Adipocyte (in vitro differentiated cells): ENCODE data around the gene SPTAN1.
A peak's percentile ranks its signal among the peaks of the same experiment; 100 is the strongest.

Source experiments
- DNase-seq: peaks from one replicate; pipeline ENCODE4 v3.0.0-alpha.2; 2015; ENCODE audit warnings: low read depth
- H3K27me3 ChIP-seq: replicated peaks from 2 replicates; pipeline ENCODE4 v1.7.0; 2013; ENCODE audit warnings: mild to moderate bottlenecking, low read length, moderate library complexity; ENCODE audit not compliant: control insufficient read depth, insufficient read depth
- H3K36me3 ChIP-seq: 2 replicates; pipeline ENCODE4 v1.7.0; 2013; ENCODE audit warnings: low read length, mild to moderate bottlenecking, moderate library complexity; ENCODE audit not compliant: control insufficient read depth, insufficient read depth, severe bottlenecking
- H3K4me1 ChIP-seq: 2 replicates; pipeline ENCODE4 v1.7.0; 2013; ENCODE audit warnings: mild to moderate bottlenecking, low read length, moderate library complexity; ENCODE audit not compliant: control insufficient read depth, insufficient read depth
- H3K4me3 ChIP-seq: 2 replicates; pipeline ENCODE4 v1.7.0; 2013; ENCODE audit warnings: mild to moderate bottlenecking, low read length, moderate library complexity
- H3K9ac ChIP-seq: 2 replicates; pipeline ENCODE4 v1.7.0; 2013; ENCODE audit warnings: mild to moderate bottlenecking, low read length, moderate library complexity
- H3K9me3 ChIP-seq: 2 replicates; pipeline ENCODE4 v1.7.0; 2013; ENCODE audit warnings: mild to moderate bottlenecking, low read length, moderate library complexity; ENCODE audit not compliant: control insufficient read depth

The SPTAN1 gene

DNA sequence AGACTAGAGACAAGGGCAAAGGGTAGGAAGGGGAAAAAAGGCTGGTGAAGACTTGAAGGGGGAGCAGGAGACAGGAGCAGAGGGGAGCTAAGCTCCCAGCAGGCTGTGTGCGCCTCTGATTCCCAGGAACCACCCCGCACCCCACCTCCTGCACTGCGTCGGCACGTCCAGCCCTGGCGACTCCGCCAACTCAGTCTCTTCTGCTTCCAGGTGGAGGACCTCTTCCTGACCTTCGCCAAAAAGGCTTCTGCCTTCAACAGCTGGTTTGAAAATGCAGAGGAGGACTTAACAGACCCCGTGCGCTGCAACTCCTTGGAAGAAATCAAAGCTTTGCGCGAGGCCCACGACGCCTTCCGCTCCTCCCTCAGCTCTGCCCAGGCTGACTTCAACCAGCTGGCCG lies 73.8 kb downstream of the SPTAN1 start:
- Histone ChIP-seq H3K9me3 (no peaks in the 10 kb centered on the region), H3K27me3 (no peaks in the 10 kb centered on the region), H3K4me1 (peaks cover 14% of the 10 kb centered on the region), H3K4me3 (no peak overlapping the region), H3K9ac (no peak overlapping the region), H3K36me3 (peaks cover 98% of the 10 kb centered on the region)
- DNase-seq, result no peak

DNA sequence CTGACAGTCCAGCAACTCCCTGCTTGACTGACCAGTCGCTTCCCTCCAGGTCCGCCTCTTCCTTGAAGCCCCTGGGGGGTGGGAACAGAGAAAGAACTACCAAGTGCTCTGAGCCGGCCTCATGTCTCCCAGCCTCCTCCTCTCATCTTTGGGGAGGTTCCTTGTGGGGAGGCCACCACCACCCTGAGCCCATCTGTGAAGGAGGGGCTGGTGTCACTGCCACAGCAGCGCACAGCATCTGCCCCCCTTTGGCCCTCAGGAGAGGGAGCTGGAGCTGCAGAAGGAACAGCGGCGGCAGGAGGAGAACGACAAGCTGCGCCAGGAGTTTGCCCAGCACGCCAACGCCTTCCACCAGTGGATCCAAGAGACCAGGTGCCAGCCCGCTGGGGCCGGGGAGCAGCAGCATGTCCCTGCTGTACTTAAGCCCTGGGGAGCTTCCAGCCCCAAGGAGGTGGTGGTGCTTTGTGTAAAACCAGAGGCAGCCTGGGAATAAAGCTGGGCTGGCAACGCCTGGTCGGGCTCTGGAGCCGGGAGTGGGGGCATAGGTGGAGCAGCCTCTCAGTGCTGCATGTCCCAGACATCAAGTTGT lies 74.8 kb downstream of the SPTAN1 start:
- H3K9ac ChIP-seq, result no peak overlapping the region
- DNase-seq, result no peak
- H3K36me3 ChIP-seq, result peaks cover 98% of the 10 kb centered on the region
- H3K27me3 ChIP-seq, result no peaks in the 10 kb centered on the region
- peaks cover 14% of the 10 kb centered on the region for H3K4me1 ChIP-seq
- H3K9me3 ChIP-seq, result no peaks in the 10 kb centered on the region
- no peak overlapping the region for H3K4me3 ChIP-seq

DNA sequence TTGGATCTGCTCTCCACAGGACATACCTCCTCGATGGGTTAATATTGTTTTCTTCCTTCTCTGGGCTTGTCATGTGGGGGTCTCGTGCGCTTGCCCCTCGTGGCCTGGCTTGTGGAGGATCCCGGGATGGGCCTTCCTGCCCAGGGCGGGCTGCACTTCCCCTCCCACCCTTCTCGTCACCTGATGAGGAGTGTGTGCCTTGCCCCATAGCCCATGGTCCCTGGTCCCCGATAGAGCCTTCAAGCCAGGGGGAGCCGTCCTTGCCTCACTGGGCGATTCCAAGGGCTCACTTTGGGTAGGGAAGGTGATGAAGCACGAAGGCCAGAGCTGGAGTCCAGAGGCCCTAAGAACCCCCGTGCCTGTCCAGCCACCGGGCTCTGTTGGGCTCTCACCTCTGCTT lies 75.5 kb downstream of the SPTAN1 start:
- H3K27me3 ChIP-seq, result no peaks in the 10 kb centered on the region
- H3K36me3 ChIP-seq, result peaks cover 98% of the 10 kb centered on the region
- H3K9ac ChIP-seq, result peak overlapping the region; percentile 1
- H3K4me1 ChIP-seq, result peaks cover 14% of the 10 kb centered on the region
- DNase-seq, result no peak
- H3K4me3 ChIP-seq, result no peak overlapping the region
- H3K9me3 ChIP-seq, result no peaks in the 10 kb centered on the region

DNA sequence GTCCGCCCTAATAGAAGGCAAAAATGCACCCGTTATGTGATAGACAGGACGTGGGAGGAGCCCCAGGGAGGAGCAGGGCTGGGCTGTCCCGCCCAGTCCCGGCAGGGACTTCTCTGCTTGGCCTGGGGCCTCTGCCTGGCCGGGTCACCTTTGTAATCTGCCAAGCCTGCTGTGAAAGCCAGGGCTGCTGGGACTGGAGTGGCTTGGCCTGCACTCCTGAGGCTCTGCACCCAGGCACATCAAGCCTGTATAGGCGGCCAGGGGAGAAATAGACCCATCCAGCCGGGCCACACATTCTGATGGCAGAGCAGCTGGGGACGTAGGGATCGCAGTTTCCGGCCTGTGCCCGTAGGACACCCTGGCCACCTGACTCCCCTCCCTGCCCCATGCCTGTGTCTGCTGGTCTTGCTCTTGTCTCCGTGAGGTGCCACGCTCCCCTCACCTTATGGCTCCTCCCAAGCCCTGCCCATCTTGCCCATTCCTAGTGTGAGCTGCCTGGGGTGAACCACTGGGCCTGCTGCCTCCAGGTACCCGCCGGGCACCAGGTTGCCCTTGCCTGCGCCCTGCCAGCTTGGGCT lies 76.2 kb downstream of the SPTAN1 start:
- Histone ChIP-seq H3K9ac (peak overlapping the region; percentile 18), H3K9me3 (no peaks in the 10 kb centered on the region), H3K4me1 (peaks cover 14% of the 10 kb centered on the region), H3K36me3 (peaks cover 98% of the 10 kb centered on the region), H3K27me3 (no peaks in the 10 kb centered on the region), H3K4me3 (no peak overlapping the region)
- no peak for DNase-seq

DNA sequence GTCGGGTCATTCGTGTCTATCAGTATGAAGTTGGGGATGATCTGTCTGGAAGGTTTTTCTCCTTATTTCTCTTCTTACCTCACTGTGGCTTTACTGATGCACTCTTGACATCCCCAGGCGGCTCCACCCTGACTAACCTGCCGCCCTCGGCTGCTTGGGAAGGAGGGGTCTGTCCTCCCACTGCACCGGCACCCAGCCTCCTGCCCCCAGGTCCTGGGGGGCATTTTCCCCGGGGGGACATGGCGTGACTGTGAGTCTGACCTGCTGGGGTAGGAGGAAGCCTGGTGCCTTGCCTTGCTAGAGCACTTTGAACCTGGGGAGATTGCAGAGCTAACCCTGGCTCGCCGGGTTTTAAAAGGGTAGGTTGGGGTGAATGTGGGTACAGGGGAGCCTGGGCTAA lies 76.7 kb downstream of the SPTAN1 start:
- no peaks in the 10 kb centered on the region for H3K27me3 ChIP-seq
- H3K36me3 ChIP-seq, result peaks cover 98% of the 10 kb centered on the region
- H3K9ac ChIP-seq, result peak overlapping the region; percentile 10
- H3K4me1 ChIP-seq, result peaks cover 14% of the 10 kb centered on the region
- no peak for DNase-seq
- no peaks in the 10 kb centered on the region for H3K9me3 ChIP-seq
- H3K4me3 ChIP-seq, result no peak overlapping the region

DNA sequence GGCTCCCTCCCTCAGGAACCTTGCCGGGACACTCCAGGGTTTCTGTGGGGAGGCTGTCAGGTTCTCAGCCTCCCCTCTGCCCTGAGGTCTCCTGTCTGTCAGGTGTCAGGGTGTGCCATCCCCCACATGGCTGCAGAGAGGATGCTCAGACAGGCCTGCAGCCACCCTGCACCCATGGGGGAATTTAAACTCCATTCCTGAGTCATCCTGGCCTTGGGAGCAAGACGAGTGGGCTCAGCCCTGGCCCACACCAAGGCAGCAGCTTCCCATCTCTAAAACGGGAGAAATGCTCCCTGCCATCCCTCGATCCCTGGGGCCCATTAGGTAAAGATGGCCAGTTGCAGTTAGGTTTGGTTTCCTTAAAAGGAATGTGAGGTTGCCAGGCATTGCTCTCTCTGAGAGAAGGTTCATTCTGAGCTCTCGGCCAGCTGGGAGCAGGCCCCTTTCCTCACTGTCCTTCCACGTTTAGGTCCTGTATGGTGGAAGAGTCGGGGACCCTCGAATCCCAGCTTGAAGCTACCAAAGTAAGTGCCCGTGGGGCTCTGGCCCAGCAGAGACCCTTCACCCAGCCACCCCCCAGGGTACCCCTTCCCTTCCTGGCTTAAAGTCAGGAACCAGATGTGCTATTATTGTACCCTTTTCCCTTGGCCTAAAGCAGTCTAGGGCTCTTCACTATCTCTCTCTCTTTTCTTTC lies 77.6 kb downstream of the SPTAN1 start:
- H3K36me3 ChIP-seq, result peaks cover 94% of the 10 kb centered on the region
- peak overlapping the region; percentile 10 for H3K9ac ChIP-seq
- H3K4me1 ChIP-seq, result peaks cover 17% of the 10 kb centered on the region
- H3K9me3 ChIP-seq, result no peaks in the 10 kb centered on the region
- no peaks in the 10 kb centered on the region for H3K27me3 ChIP-seq
- no peak overlapping the region for H3K4me3 ChIP-seq
- DNase-seq, result no peak

DNA sequence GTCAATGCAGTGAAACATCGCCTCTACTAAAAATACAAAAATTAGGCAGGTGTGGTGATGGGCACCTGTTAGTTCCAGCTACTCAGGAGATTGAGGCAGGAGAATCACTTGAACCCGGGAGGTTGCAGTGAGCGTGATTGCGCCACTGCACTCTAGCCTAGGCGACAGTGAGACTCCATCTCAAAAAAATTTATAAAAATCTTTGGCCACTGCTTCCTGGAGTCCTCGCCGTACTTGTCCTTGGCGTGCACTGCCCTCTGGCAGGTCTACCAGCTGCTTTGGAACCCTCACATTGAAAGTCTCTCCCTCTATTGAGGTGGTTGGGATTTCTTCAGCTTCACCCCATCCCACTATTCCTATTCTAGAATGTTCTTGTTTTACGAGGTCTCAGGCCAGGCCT lies 79.2 kb downstream of the SPTAN1 start:
- H3K27me3 ChIP-seq, result no peaks in the 10 kb centered on the region
- no peak overlapping the region for H3K4me3 ChIP-seq
- DNase-seq, result no peak
- H3K9me3 ChIP-seq, result no peaks in the 10 kb centered on the region
- peaks cover 30% of the 10 kb centered on the region for H3K4me1 ChIP-seq
- H3K9ac ChIP-seq, result no peak overlapping the region
- peaks cover 77% of the 10 kb centered on the region for H3K36me3 ChIP-seq

DNA sequence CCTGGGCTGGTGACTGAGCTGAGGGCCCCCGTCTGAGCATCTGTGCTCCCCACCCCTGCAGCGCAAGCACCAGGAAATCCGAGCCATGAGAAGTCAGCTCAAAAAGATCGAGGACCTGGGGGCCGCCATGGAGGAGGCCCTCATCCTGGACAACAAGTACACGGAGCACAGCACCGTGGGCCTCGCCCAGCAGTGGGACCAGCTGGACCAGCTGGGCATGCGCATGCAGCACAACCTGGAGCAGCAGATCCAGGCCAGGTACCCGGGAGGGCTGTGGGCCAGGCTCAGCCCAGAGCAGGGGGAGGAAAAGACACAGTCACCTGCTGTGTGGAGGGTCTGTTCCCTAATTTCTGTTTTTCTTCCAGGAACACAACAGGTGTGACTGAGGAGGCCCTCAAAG lies 79.7 kb downstream of the SPTAN1 start:
- H3K27me3 ChIP-seq, result no peaks in the 10 kb centered on the region
- no peak for DNase-seq
- no peaks in the 10 kb centered on the region for H3K9me3 ChIP-seq
- H3K36me3 ChIP-seq, result peaks cover 73% of the 10 kb centered on the region
- no peak overlapping the region for H3K4me3 ChIP-seq
- no peak overlapping the region for H3K9ac ChIP-seq
- H3K4me1 ChIP-seq, result peaks cover 30% of the 10 kb centered on the region

DNA sequence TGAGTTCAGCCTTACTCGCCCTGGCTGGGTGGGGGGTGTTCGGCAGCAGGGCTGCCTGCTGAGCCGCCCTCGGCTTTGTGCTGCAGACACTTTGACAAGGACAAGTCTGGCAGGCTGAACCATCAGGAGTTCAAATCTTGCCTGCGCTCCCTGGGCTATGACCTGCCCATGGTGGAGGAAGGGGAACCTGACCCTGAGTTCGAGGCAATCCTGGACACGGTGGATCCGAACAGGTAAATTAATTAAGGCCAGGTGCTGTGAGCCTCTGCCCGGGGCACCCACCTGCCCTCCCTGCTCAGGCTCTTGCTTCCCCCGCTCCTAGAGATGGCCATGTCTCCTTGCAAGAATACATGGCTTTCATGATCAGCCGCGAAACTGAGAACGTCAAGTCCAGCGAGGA lies 80.1 kb downstream of the SPTAN1 start:
- H3K9me3 ChIP-seq, result no peaks in the 10 kb centered on the region
- peaks cover 30% of the 10 kb centered on the region for H3K4me1 ChIP-seq
- H3K36me3 ChIP-seq, result peaks cover 69% of the 10 kb centered on the region
- H3K9ac ChIP-seq, result no peak overlapping the region
- H3K27me3 ChIP-seq, result no peaks in the 10 kb centered on the region
- no peak for DNase-seq
- H3K4me3 ChIP-seq, result no peak overlapping the region

DNA sequence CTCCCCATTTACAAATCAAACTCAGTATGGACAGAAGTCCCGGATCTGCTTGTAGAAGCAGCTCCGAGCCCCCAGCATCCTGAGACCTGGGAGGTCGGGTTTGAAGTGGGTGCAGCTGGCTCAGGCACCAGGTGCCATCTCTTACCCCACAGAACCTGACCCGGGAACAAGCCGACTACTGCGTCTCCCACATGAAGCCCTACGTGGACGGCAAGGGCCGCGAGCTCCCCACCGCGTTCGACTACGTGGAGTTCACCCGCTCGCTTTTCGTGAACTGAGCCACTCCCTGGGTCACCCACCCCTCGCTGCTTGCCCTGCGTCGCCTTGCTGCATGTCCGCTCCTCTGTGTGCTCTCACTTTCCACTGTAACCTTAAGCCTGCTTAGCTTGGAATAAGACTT lies 80.7 kb downstream of the SPTAN1 start:
- DNase-seq, result no peak
- Histone ChIP-seq H3K36me3 (peaks cover 63% of the 10 kb centered on the region), H3K9me3 (no peaks in the 10 kb centered on the region), H3K9ac (no peak overlapping the region), H3K27me3 (no peaks in the 10 kb centered on the region), H3K4me3 (no peak overlapping the region), H3K4me1 (peaks cover 26% of the 10 kb centered on the region)

DNA sequence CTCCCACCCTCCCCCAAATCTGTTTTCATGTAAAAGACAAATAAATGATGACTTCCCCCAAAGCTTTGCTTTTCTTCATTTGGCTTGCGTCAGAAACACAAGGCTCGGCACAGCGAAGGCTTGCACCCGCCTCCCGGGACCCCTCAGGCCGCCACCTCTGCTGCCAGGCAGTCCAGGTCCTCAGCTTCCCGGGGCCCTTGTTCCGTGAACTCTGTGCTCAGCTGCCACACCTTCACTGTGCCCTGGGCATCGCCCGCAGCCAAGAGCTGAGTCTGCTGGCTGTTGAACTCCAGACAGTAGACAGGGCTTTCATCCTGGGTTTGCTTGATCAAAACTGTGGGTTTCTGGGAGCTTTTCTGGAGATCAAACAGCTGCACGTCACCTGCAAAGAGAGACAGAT lies 81.2 kb downstream of the SPTAN1 start:
- Histone ChIP-seq H3K27me3 (no peaks in the 10 kb centered on the region), H3K4me1 (peaks cover 21% of the 10 kb centered on the region), H3K4me3 (no peak overlapping the region), H3K36me3 (peaks cover 60% of the 10 kb centered on the region), H3K9ac (no peak overlapping the region), H3K9me3 (no peaks in the 10 kb centered on the region)
- DNase-seq, result no peak
